ENCODE data around the gene SS18L1.

Gene SS18L1

GRCh38 chr20:62133864-62134263 lies 9.7 kb upstream of the SS18L1 start:
- TF ChIP-seq CTCF (IDR thresholded peaks at IDR 0.05; ENCODE audit: insufficient read depth, low read length, poor library complexity, severe bottlenecking) = no peak
- peaks cover 20% of the 10 kb centered on the region for H3F3A ChIP-seq (ENCODE audit: insufficient read depth)
- H3K4me3 ChIP-seq (ENCODE audit: insufficient read depth, low read length, poor library complexity, severe bottlenecking) = no peak overlapping the region
- no peak overlapping the region for H3K9ac ChIP-seq (ENCODE audit: low read length)
- peaks cover 3% of the 10 kb centered on the region; the same call in 1 of the 2 replicates for H4K20me1 ChIP-seq (ENCODE audit: low read depth, low read length)
- no peaks in the 10 kb centered on the region for H3K9me2 ChIP-seq (replicated peaks; ENCODE audit: insufficient read depth, low read length)
- H3K9me3 ChIP-seq (ENCODE audit: insufficient read depth, low read length) = no peaks in the 10 kb centered on the region
- H3K36me3 ChIP-seq (ENCODE audit: low read length) = peaks cover 11% of the 10 kb centered on the region
- no peak overlapping the region for H3K27ac ChIP-seq (ENCODE audit: low read depth, low read length)
- no peak overlapping the region for H2AFZ ChIP-seq (ENCODE audit: low read depth, low read length, severe bottlenecking)
- H3K79me2 ChIP-seq (ENCODE audit: insufficient read depth, low read length) = no peaks in the 10 kb centered on the region
- no peak overlapping the region for H3K4me2 ChIP-seq (ENCODE audit: low read depth, low read length, poor library complexity, severe bottlenecking)
- H3K27me3 ChIP-seq (ENCODE audit: low read length) = no peaks in the 10 kb centered on the region

- TF ChIP-seq CTCF (IDR thresholded peaks at IDR 0.05; ENCODE audit: insufficient read depth, low read length, poor library complexity, severe bottlenecking) (no peak), EZH2phosphoT487 (conservative IDR thresholded peaks at IDR 0.05; ENCODE audit: low read length) (no peak)
- H3K36me3 ChIP-seq (ENCODE audit: low read length) = peaks cover 15% of the 10 kb centered on the region
- no peak overlapping the region for H2AFZ ChIP-seq (ENCODE audit: low read depth, low read length, severe bottlenecking)
- no peak overlapping the region for H3K4me3 ChIP-seq (ENCODE audit: insufficient read depth, low read length, poor library complexity, severe bottlenecking)
- no peak overlapping the region for H3K27ac ChIP-seq (ENCODE audit: low read depth, low read length)
- H3K4me2 ChIP-seq (ENCODE audit: low read depth, low read length, poor library complexity, severe bottlenecking) = no peak overlapping the region
- peaks cover 6% of the 10 kb centered on the region; the same call in 1 of the 2 replicates for H3K79me2 ChIP-seq (ENCODE audit: insufficient read depth, low read length)
- peaks cover 3% of the 10 kb centered on the region; the same call in 1 of the 2 replicates for H4K20me1 ChIP-seq (ENCODE audit: low read depth, low read length)
- no peaks in the 10 kb centered on the region for H3K9me2 ChIP-seq (replicated peaks; ENCODE audit: insufficient read depth, low read length)
- H3K9me3 ChIP-seq (ENCODE audit: insufficient read depth, low read length) = no peaks in the 10 kb centered on the region
- no peak overlapping the region for H3K9ac ChIP-seq (ENCODE audit: low read length)
- H3K27me3 ChIP-seq (ENCODE audit: low read length) = no peaks in the 10 kb centered on the region
- H3F3A ChIP-seq (ENCODE audit: insufficient read depth) = peaks cover 20% of the 10 kb centered on the region
Measured at GRCh38 chr20:62134735-62135231, 8.8 kb upstream of the SS18L1 start.

- Histone ChIP-seq H3K36me3 (ENCODE audit: low read length) (peaks cover 12% of the 10 kb centered on the region), H3K4me2 (ENCODE audit: low read depth, low read length, poor library complexity, severe bottlenecking) (no peak overlapping the region), H3K4me3 (ENCODE audit: insufficient read depth, low read length, poor library complexity, severe bottlenecking) (no peak overlapping the region), H2AFZ (ENCODE audit: low read depth, low read length, severe bottlenecking) (no peak overlapping the region), H3K9ac (ENCODE audit: low read length) (no peak overlapping the region), H3K27me3 (ENCODE audit: low read length) (no peaks in the 10 kb centered on the region), H4K20me1 (ENCODE audit: low read depth, low read length) (peaks cover 3% of the 10 kb centered on the region; the same call in 1 of the 2 replicates), H3K27ac (ENCODE audit: low read depth, low read length) (no peak overlapping the region), H3F3A (ENCODE audit: insufficient read depth) (peaks cover 20% of the 10 kb centered on the region), H3K9me3 (ENCODE audit: insufficient read depth, low read length) (no peaks in the 10 kb centered on the region), H3K79me2 (ENCODE audit: insufficient read depth, low read length) (peaks cover 16% of the 10 kb centered on the region), H3K9me2 (replicated peaks; ENCODE audit: insufficient read depth, low read length) (no peaks in the 10 kb centered on the region)
- TF ChIP-seq EZH2phosphoT487 (conservative IDR thresholded peaks at IDR 0.05; ENCODE audit: low read length) (no peak), CTCF (IDR thresholded peaks at IDR 0.05; ENCODE audit: insufficient read depth, low read length, poor library complexity, severe bottlenecking) (no peak)
Measured at GRCh38 chr20:62135573-62136266, 7.8 kb upstream of the SS18L1 start.

All from SU-DHL-6 (cell line).